Neural cell (in vitro differentiated cells): ENCODE measurements around the gene ATF6. TPM values are rescaled to one million over a fixed set of nuclear protein-coding genes. Genes with fewer than 3 reads are reported as not detected.

Experiments used
- H2AFZ ChIP-seq: fragments of 200-600, 300-800 bp; sonication (generic), shearing (Covaris generic); 2 replicates; pipeline ENCODE4 v1.6.0; 2014; ENCODE audit warnings: low read depth, mild to moderate bottlenecking, antibody characterized with exemption, low read length, moderate library complexity
- H3F3A ChIP-seq: fragments of 200-600 bp; shearing (Covaris generic); 2 replicates; pipeline ENCODE4 v1.6.1; 2016; ENCODE audit warnings: mild to moderate bottlenecking, moderate library complexity, mixed read lengths, antibody characterized with exemption, low read length; ENCODE audit not compliant: insufficient read depth, poor library complexity, severe bottlenecking
- H3K27ac ChIP-seq: fragments of 200-600, 300-800 bp; sonication (generic), shearing (Covaris generic); 2 replicates; pipeline ENCODE4 v1.5.1; 2014; ENCODE audit warnings: mild to moderate bottlenecking, low read length, moderate library complexity
- H3K27me3 ChIP-seq: fragments of 300-800, 200-600 bp; sonication (generic), shearing (Covaris generic); 2 replicates; pipeline ENCODE4 v1.6.0; 2014; ENCODE audit warnings: mild to moderate bottlenecking, low read depth, low read length, moderate library complexity; ENCODE audit not compliant: insufficient read depth
- H3K36me3 ChIP-seq: fragments of 300-800, 200-600 bp; sonication (generic), shearing (Covaris generic); 2 replicates; pipeline ENCODE4 v1.5.1; 2014; ENCODE audit warnings: mild to moderate bottlenecking, antibody characterized with exemption, low read length, moderate library complexity; ENCODE audit not compliant: insufficient read depth
- H3K4me2 ChIP-seq: fragments of 300-800, 200-600 bp; sonication (generic), shearing (Covaris generic); 2 replicates; pipeline ENCODE4 v1.6.0; 2014; ENCODE audit warnings: mild to moderate bottlenecking, low read length
- H3K4me3 ChIP-seq: fragments of 300-800, 200-600 bp; sonication (generic), shearing (Covaris generic); 2 replicates; pipeline ENCODE4 v1.5.1; 2014; ENCODE audit warnings: mild to moderate bottlenecking, low read length, moderate library complexity
- H3K79me2 ChIP-seq: fragments of 200-600 bp; shearing (Covaris generic); replicated peaks from 2 replicates; pipeline ENCODE4 v1.6.0; 2014; ENCODE audit warnings: mild to moderate bottlenecking, low read length, moderate library complexity; ENCODE audit not compliant: insufficient read depth
- H3K9ac ChIP-seq: fragments of 300-800, 200-600 bp; sonication (generic), shearing (Covaris generic); 2 replicates; pipeline ENCODE4 v1.6.1; 2016; ENCODE audit warnings: mild to moderate bottlenecking, low read length, mixed read lengths
- H3K9me2 ChIP-seq: fragments of 200-600 bp; shearing (Covaris generic); 2 replicates; pipeline ENCODE4 v1.6.1; 2016; ENCODE audit warnings: mild to moderate bottlenecking, low read length, mixed read lengths; ENCODE audit not compliant: insufficient read depth
- H3K9me3 ChIP-seq: fragments of 200-600, 300-800 bp; sonication (generic), shearing (Covaris generic); 2 replicates; pipeline ENCODE4 v1.6.1; 2016; ENCODE audit warnings: mild to moderate bottlenecking, mixed run types, low read length, moderate library complexity, mixed read lengths
- H4K20me1 ChIP-seq: fragments of 200-600 bp; shearing (Covaris generic); 2 replicates; pipeline ENCODE4 v1.6.1; 2016; ENCODE audit warnings: mild to moderate bottlenecking, mixed run types; ENCODE audit not compliant: insufficient read depth
- CTCF ChIP-seq: fragments of 450-650 bp; IDR thresholded peaks from 2 replicates; pipeline ENCODE4 v1.5.1; 2014; ENCODE audit warnings: antibody characterized with exemption, mild to moderate bottlenecking, moderate library complexity; ENCODE audit not compliant: poor library complexity, severe bottlenecking
- EP300 ChIP-seq: fragments of 450-650 bp; conservative IDR thresholded peaks from 2 replicates; pipeline ENCODE4 v1.6.1; 2014; ENCODE audit warnings: antibody characterized with exemption, mild to moderate bottlenecking, moderate library complexity; ENCODE audit not compliant: poor library complexity, severe bottlenecking
- EZH2 ChIP-seq: fragments of 200-600, 300-800 bp; shearing (Covaris generic), sonication (generic); IDR thresholded peaks from 2 replicates; pipeline ENCODE4 v1.6.1; 2014; ENCODE audit warnings: antibody characterized with exemption, low read length, borderline replicate concordance, mild to moderate bottlenecking; ENCODE audit not compliant: insufficient read depth, poor library complexity, severe bottlenecking
- MXI1 ChIP-seq: fragments of 450-650 bp; conservative IDR thresholded peaks from 2 replicates; pipeline ENCODE4 v1.6.1; 2014; ENCODE audit warnings: antibody characterized with exemption, mild to moderate bottlenecking; ENCODE audit not compliant: poor library complexity, severe bottlenecking
- POLR2AphosphoS5 ChIP-seq: IDR thresholded peaks from 2 replicates; pipeline ENCODE4 v1.6.1; 2012
- RAD21 ChIP-seq: fragments of 450-650 bp; conservative IDR thresholded peaks from 2 replicates; pipeline ENCODE4 v1.6.1; 2014; ENCODE audit warnings: antibody characterized with exemption, mild to moderate bottlenecking, moderate library complexity
- REST ChIP-seq: IDR thresholded peaks from 2 replicates; pipeline ENCODE4 v1.6.1; 2012; ENCODE audit warnings: borderline replicate concordance
- SMC3 ChIP-seq: fragments of 450-650 bp; conservative IDR thresholded peaks from 2 replicates; pipeline ENCODE4 v1.6.1; 2014; ENCODE audit warnings: antibody characterized with exemption, mild to moderate bottlenecking, moderate library complexity; ENCODE audit not compliant: poor library complexity
- TAF1 ChIP-seq: IDR thresholded peaks from 2 replicates; pipeline ENCODE4 v1.6.1; 2012; ENCODE audit warnings: low read depth
- polyA plus RNA-seq: library from polyadenylated mRNA; depleted of rRNA; stranded (reverse); fragments of >200 nt; gene quantifications from 2 replicates; pipeline ENCODE4 v1.2.3, GENCODE V29; 2014

ATF6 gene
- polyA plus RNA-seq, 1 donor from 2014 or later = 16.6 TPM

GRCh38 chr1:161887730-161888287 lies 121.7 kb downstream of the ATF6 start:
- Histone ChIP-seq H3F3A (no peaks in the 10 kb centered on the region), H3K79me2 (no peaks in the 10 kb centered on the region), H3K4me2 (no peak overlapping the region), H3K27ac (no peak overlapping the region), H3K36me3 (no peaks in the 10 kb centered on the region), H2AFZ (no peak overlapping the region), H4K20me1 (no peaks in the 10 kb centered on the region), H3K9ac (no peak overlapping the region), H3K27me3 (no peaks in the 10 kb centered on the region), H3K4me3 (no peak overlapping the region), H3K9me2 (no peaks in the 10 kb centered on the region), H3K9me3 (no peaks in the 10 kb centered on the region)
- no peak for TF ChIP-seq REST
- no peak for TF ChIP-seq POLR2AphosphoS5
- TF ChIP-seq CTCF = no peak
- TF ChIP-seq RAD21 = no peak
- TF ChIP-seq MXI1 = no peak
- TF ChIP-seq EZH2 = no peak
- no peak for TF ChIP-seq EP300
- TF ChIP-seq TAF1 = no peak

- Histone ChIP-seq H3K4me2 (no peak overlapping the region), H3K27me3 (no peaks in the 10 kb centered on the region), H3K9me3 (no peaks in the 10 kb centered on the region), H3K9me2 (no peaks in the 10 kb centered on the region), H3K27ac (no peak overlapping the region), H3K4me3 (no peak overlapping the region), H3F3A (no peaks in the 10 kb centered on the region), H3K36me3 (no peaks in the 10 kb centered on the region), H3K79me2 (no peaks in the 10 kb centered on the region), H2AFZ (no peak overlapping the region), H3K9ac (no peak overlapping the region), H4K20me1 (no peaks in the 10 kb centered on the region)
- TF ChIP-seq REST = no peak
- no peak for TF ChIP-seq POLR2AphosphoS5
- no peak for TF ChIP-seq SMC3
- no peak for TF ChIP-seq MXI1
- TF ChIP-seq EZH2 = no peak
- no peak for TF ChIP-seq EP300
- TF ChIP-seq CTCF = no peak
- no peak for TF ChIP-seq RAD21
- TF ChIP-seq TAF1 = no peak
These were observed 124.5 kb downstream of the ATF6 start for GRCh38 chr1:161890574-161890973.
